GM19351 (cell line): ENCODE results near the gene CES2.
"Not testable (repeated sequence)": the region's sequence is repeated elsewhere in the genome, so short reads cannot be mapped to it uniquely, and the experiment has no call there.

Experiments
- ATAC-seq: cut with Tn5 transposase; IDR thresholded peaks from one replicate; pipeline ENCODE4 v1.9.1; 2021; ENCODE audit warnings: mild to moderate bottlenecking, moderate library complexity; ENCODE audit not compliant: unreplicated experiment

The CES2 gene

DNA sequence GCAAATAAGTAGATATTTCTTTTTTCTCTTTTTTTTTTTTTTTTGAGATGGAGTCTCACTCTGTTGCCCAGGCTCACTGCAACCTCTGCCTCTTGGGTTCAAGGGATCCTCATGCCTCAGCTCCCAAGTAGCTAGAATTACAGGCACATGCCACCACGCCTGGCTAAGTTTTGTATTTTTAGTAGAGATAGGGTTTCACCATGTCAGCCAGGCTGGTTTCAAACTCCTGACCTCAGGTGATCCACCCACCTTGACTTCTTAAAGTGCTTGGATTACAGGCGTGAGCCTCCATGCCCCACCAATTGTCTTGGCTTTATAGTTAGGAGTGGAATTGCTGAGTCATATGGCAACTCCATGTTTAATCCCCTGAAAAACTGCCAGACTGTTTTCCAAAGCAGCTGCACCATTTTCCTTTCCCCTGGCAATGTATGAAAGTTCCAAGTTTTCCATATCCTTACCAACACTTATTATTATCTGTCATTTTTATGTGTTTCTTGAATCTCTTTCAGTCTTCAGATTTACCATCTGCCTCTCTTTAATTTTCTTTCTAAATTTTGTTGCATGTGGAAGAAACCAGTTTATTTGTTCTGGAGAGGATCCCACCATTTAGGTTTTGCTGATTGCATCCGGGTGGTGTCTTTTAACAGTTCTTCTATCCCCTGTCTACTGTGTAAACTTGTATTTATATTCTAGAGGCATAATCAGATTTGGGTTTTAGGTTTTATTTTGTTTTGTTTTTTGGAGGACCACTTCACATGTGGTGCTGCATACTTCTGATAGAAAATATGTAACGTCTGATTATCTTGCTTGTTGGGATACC lies 15.9 kb downstream of the CES2 start:
- ATAC-seq = no peak

DNA sequence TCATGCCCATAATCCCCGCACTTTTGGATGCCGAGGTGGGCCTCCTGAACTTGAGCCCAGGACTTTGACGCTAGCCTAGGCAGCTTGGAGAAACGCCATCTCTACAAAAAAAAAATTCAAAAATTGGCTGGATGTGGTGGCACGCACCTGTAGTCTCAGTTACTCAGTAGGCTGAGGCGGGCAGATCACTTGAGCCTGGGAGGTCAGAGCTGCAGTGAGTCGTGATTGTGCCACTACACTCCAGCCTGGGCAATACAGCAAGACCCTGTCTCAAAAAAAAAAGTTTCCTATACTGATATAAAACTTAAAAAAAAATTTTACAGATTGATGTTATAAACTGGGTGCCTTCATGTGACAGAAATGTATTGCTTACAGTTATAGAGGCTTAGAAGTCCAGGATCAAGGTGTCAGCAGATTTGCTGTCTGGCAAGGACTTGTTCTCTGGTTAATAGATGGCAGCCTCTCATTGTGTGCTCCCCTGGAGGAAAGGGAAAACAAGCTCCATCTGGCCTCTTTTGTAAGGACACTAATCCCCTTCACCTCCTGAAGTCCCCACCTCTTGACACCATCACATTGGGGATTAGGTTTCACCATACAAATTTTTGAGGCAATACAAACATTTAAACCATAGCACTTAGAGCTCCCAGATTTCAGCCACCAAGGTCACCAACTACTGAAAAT lies 17.3 kb downstream of the CES2 start:
- no peak for ATAC-seq

DNA sequence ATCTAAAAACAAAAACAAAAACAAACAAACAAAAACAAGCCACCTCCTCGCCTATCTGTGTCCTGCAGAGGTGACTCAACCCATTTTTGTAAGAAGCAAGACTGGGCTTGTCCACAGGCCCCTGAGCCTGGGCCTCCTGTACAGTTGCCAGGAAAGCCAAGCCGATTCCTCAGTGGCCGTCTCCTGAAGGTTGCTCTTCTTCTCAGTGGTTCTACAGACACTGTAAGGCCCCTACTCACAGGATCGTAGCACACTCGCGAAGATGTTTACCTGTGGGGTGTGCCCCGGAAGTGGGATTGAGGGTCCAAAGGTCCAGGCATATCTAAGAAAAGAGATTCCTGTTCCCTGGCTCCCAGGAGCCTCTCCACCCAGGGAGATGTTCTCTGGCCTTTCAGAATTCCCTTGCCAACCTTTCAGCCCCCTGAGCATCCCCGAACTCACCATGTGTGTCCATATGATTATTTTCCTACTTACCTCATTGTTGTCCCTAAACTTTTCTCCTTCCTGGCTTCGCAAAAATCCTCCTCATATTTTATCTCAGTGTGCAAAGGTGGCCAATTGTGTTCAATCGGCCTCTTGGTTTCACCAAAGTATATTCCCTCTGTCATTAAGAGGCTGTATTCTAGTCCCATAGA lies 18.3 kb downstream of the CES2 start:
- ATAC-seq = no peak

DNA sequence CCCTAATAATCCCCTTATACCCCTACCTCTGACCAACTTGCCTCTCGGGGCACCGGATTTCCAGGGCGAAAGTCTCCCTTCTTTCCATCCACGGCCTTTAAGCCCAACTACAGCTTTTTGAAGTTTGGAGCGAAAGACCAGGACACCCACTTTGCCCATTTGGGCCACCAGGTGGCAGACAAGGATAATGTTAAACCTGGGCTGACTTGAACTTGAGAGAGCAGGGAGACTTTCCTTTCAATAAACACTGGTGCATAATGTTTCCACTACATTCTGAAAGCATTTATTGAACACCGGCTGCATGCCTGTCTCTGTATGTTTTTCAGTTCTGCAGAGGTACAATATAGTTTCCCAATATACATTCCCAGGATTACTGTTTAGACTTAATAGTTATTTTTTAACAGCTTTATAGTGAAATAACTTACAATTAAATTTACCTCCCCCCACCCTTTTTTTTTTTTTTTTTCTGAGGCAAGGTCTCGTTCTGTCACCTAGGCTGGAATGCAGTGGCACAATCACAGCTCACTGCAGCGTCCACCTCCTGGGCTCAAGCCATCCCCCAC lies 18.9 kb downstream of the CES2 start:
- no peak for ATAC-seq

DNA sequence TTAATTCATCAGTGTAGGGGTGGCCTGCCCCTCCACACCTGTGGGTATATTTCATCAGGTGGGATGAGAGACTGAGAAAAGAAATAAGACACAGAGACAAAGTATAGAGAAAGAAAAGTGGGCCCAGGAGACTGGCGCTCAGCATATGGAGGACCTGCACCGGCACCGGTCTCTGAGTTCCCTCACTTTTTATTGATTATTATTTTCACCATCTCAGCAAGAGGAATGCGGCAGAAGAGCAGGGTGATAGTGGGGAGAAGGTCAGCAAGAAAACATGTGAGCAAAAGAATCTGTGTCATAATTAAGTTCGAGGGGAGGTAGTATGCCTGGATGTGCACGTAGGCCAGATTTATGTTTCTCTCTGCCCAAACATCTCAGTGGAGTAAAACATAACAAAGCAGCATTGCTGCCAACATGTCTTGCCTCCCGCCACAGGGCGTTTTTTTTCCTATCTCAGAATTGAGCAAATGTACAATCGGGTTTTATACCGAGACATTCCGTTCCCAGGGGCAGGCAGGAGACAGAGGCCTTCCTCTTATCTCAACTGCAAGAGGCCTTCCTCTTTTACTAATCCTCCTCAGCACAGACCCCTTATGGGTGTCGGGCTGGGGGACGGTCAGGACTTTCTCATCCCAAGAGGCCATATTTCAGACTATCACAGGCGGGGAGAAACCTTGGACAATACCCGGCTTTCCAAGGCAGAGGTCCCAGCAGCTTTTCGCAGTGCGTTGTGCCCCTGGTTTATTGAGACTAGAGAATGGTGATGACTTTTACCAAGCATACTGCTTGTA lies 20.2 kb downstream of the CES2 start:
- ATAC-seq = not testable (repeated sequence)

DNA sequence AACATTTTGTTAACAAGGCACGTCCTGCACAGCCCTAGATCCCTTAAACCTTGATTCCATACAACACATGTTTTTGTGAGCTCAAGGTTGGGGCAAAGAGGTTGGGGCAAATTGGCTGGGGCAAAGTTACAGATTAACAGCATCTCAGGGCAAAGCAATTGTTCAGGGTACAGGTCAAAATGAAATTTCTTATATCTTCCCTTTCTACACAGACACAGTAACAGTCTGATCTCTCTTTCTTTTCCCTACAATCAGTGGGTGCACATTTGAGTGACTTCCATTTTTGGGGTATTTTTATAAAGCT lies 20.8 kb downstream of the CES2 start:
- ATAC-seq = not testable (repeated sequence)

DNA sequence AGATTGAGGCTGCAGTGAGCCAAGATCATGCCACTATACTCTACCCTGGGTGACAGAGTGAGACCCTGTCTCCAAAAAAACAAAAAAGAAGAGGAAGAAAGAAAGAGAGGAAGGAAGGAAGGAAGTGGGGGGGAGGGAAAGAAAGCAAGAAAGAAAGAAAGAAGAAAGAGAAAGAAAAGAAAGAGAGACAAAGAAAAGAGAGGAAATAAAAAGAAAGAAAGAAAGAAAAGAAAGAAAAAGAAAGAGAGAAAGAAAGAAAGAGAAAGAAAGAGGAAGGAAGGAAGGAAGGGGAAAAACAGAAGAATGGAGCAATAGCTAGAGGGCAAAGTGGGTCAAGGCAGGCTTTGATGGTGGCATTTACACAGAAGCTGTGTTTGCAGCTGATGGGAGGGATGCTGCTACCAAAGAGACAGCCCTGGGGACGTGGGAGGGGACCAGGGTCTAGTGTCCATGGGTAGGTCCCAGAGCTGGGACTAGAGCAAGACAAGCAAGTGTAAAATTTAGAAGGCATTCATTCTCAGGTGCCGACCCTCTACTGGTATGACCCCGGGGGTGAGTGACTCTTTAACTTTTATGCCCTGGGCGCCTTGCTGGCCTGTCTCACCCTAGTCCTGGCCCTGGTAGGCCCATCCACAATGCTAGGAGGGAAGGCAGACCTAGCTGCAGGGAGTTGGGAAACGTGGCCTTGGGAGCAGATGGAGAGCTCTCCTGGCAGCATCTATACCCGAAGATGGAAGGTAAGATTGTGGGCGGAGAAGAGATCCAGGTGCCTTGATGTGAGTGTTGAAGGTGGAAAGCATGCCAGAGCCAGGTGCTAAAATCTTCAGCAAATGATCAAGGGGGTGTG lies 23.8 kb downstream of the CES2 start:
- ATAC-seq = no peak

DNA sequence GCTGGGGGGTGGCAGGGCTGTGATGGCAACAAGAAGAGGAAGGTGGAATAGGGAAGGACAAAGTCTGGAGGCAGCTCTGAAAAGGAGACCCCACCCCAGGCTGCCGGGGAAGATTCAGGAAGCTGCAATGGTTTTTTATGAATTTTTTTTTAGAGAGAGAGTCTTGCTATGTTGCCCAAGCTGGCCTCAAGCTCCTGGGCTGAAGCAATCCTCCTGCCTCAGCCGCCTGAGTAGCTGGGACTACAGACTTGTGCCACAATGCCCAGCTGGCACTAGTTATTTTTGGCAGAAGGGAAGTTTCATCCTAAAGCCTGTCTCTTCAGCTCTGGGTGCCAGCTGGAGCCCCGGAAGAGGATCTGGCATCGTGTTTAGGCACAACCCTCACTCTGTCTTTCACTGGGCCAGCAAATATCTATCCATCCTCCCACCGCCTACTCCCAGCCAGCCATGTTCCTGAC lies 24.4 kb downstream of the CES2 start:
- ATAC-seq = no peak

DNA sequence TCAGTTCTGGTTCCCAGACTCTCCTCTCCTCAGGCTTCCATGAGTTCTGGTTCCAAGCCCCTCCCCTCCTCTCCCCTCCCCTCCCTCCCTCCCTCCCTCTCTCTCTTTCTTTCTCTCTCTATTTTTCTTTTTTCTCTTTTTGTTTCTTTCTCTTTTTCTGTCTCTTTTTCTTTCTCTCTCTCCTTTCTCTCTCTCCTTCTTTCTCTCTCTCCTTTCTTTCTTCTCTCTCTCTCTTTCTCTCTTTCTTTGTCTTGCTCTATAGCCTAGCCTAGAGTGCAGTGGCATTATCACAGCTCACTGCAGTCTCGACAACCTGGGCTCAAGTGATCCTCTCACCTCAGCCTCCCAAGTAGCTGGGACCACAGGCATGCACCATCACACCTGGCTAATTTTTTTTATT lies 25.0 kb downstream of the CES2 start:
- ATAC-seq = no peak

DNA sequence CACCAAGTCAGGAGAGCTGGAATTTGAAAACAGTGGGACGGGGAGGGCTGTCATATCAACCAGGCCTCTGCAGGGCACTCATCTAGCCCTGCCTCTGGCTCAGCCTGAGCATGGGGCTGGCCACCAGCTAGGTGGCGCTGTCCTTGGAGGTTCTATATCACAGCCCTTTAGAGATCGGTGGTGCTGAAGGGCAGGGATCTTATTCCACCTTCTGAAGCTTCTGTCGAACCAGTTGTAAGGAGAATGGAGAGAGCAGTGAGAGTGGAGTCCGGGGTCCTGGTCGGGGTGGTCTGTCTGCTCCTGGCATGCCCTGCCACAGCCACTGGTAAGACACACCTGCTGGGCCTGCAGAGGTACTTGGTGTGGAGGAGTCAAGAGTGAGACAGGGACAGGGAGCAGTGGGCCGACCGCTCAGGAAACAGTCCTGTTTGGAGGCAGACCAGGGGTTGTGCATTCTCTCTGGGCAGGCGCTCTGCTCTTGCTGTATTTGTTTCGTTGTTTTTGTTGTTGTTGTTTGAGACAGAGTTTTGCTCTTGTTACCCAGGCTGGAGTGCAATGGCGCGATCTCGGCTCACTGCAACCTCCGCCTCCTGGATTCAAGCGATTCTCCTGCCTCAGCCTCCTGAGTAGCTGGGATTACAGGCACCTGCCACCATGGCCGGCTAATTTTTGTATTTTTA lies 25.9 kb downstream of the CES2 start, which contains the start of gene CES3:
CES3 (plus strand) TSS at position 202 of the 680 bp plus-strand sequence; CDS start at position 244, 42 bp downstream.
- ATAC-seq = peak; percentile 95

DNA sequence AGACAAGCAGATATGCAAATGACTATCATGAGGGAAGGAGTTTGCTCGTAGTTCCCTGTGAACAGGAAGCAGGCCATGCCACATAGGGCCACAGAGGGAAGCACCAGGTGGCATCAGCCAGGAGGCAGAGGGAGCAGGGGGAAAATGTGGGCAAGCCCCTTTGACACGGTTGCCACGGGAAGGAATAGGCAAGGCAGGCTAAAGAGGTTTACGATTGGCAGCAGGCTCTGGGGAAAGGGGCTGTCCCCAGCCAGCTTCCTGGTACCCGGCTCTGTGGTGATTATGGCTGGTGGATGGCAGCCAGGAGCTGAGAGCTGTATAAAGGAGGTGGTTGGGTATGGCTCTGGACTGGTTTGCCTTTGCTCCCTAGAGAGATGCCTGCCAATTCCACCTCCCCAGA lies 26.6 kb downstream of the CES2 start:
- ATAC-seq = no peak

DNA sequence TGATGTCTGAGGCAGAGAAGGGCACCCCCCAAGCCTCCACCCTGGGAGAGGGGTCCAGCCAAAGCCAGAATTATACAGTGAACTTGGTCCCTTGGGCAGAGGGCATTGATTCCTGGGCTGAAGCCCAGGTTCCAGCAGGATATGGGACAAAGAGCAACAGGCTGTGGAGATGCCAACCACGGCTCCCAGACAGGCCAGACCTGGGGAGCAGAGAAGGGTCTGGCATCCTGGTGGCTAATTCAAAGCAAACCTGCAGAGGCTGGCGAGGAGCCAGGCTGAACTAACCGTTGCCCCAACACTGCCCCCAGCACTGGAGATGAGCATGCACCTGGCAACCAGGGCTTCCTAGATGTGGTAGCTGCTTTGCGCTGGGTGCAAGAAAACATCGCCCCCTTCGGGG lies 28.7 kb downstream of the CES2 start:
- ATAC-seq = no peak

DNA sequence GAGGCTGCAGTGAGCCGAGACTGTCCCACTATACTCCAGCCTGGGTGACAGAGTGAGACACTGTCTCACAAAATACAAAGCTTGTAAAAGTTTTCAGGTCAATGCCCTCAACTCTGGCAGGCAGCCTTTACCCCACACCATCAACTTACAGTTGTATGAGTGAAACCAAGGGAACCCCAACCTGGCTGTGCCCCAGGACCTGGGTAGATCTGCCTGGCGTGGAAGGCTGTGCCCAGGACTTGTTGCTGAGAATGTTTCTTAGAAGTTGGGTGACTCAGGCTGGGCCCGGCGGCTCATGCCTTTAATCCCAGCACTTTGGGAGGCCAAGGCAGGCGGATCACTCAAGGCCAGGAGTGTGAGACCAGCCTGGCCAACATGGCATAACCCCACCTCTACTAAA lies 33.5 kb downstream of the CES2 start:
- no peak for ATAC-seq

DNA sequence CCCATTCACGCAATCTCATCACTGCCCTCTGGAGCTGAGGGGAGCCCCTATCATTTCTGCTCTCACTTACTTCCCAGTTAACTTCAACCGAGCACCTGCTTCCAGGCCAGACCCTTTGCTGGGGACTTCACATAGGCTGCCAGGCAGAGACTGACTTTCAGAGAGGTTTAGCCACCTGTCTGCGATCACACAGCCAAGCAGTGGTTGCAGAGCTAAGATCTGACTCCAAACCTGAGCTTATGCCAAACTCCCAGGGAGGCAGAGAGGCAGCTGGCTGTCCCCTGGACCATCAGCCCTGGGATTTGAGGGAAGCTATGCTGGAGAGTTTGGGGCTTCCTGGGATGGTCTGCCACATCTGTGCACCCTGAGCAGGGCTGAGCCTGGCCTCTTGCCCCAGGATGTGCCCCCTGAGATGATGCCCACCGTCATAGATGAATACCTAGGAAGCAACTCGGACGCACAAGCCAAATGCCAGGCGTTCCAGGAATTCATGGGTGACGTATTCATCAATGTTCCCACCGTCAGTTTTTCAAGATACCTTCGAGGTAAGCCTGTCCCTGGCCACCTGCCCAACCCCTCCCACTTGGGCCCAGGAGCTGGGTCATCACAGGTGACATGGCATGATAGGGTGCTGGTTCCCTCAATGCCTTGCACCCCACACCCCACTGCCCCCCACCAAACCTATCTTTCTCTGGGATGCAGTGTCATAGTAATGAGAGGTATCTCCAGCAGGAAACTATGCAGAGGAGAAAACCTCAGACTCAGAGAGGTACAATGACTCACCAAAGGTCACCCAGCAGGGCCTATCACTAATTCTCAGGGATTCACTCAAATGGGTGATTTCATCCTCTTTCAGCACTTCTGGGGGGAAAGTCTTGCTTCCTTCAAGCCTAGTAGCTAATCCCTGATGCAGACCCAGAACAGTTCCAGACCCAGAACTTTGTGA lies 35.7 kb downstream of the CES2 start:
- no peak for ATAC-seq

DNA sequence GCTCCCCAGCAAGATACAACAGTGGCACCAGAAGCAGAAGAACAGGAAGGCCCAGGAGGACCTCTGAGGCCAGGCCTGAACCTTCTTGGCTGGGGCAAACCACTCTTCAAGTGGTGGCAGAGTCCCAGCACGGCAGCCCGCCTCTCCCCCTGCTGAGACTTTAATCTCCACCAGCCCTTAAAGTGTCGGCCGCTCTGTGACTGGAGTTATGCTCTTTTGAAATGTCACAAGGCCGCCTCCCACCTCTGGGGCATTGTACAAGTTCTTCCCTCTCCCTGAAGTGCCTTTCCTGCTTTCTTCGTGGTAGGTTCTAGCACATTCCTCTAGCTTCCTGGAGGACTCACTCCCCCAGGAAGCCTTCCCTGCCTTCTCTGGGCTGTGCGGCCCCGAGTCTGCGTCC lies 37.7 kb downstream of the CES2 start:
- ATAC-seq = no peak

DNA sequence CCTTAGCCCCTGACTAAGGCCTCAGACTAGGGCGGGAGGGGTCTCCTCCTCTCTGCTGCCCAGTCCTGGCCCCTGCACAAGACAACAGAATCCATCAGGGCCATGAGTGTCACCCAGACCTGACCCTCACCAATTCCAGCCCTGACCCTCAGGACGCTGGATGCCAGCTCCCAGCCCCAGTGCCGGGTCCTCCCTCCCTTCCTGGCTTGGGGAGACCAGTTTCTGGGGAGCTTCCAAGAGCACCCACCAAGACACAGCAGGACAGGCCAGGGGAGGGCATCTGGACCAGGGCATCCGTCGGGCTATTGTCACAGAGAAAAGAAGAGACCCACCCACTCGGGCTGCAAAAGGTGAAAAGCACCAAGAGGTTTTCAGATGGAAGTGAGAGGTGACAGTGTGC lies 38.4 kb downstream of the CES2 start:
- ATAC-seq = no peak

DNA sequence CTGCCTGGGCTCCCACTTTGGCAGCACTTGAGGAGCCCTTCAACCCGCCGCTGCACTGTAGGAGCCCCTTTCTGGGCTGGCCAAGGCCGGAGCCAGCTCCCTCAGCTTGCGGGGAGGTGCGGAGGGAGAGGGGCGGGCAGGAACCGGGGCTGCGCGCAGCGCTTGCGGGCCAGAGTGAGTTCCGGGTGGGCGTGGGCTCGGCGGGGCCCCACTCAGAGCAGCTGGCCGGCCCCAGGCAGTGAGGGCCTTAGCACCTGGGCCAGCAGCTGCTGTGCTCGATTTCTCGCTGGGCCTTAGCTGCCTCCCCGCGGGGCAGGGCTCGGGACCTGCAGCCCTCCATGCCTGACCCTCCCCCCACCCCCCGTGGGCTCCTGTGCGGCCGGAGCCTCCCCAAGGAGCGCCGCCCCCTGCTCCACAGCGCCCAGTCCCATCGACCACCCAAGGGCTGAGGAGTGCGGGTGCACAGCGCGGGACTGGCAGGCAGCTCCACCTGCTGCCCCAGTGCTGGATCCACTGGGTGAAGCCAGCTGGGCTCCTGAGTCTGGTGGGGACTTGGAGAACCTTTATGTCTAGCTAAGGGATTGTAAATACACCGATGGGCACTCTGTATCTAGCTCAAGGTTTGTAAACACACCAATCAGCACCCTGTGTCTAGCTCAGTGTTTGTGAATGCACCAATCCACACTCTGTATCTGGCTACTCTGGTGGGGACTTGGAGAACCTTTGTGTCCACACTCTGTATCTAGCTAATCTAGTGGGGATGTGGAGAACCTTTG lies 39.0 kb downstream of the CES2 start:
- not testable (repeated sequence) for ATAC-seq

DNA sequence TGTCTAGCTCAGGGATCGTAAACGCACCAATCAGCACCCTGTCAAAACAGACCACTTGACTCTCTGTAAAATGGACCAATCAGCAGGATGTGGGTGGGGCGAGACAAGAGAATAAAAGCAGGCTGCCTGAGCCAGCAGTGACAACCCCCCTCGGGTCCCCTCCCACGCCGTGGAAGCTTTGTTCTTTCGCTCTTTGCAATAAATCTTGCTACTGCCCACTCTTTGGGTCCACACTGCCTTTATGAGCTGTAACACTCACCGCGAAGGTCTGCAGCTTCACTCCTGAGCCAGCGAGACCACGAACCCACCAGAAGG lies 39.6 kb downstream of the CES2 start:
- ATAC-seq = not testable (repeated sequence)
